Glutamatergic neuron (in vitro differentiated cells): Measurements from ENCODE around the gene MDM4. TPM values are rescaled to one million over a fixed set of nuclear protein-coding genes. Genes with fewer than 3 reads are reported as not detected.
"Not testable (repeated sequence)": the region's sequence is repeated elsewhere in the genome, so short reads cannot be mapped to it uniquely, and the experiment has no call there.

Experiments
- DNase-seq: peaks from one replicate; pipeline ENCODE4 v3.0.0; 2022
- H3K27ac Mint-ChIP-seq: one replicate; pipeline ENCODE4 v1.8.0; 2020; ENCODE audit warnings: mild to moderate bottlenecking, mixed read lengths, inconsistent platforms; ENCODE audit not compliant: unreplicated experiment
- H3K27me3 Mint-ChIP-seq: one replicate; pipeline ENCODE4 v1.8.0; 2020; ENCODE audit warnings: mild to moderate bottlenecking, moderate library complexity, mixed read lengths, inconsistent platforms; ENCODE audit not compliant: unreplicated experiment
- H3K36me3 Mint-ChIP-seq: one replicate; pipeline ENCODE4 v1.8.0; 2020; ENCODE audit warnings: mild to moderate bottlenecking, mixed read lengths, inconsistent platforms; ENCODE audit not compliant: unreplicated experiment
- H3K4me1 Mint-ChIP-seq: one replicate; pipeline ENCODE4 v1.8.0; 2020; ENCODE audit warnings: mild to moderate bottlenecking, low read depth, mixed read lengths, inconsistent platforms; ENCODE audit not compliant: unreplicated experiment
- H3K4me3 Mint-ChIP-seq: one replicate; pipeline ENCODE4 v1.8.0; 2020; ENCODE audit warnings: mild to moderate bottlenecking, mixed read lengths, inconsistent platforms; ENCODE audit not compliant: unreplicated experiment
- H3K9me3 Mint-ChIP-seq: one replicate; pipeline ENCODE4 v1.8.0; 2020; ENCODE audit warnings: mild to moderate bottlenecking, moderate library complexity, mixed read lengths, inconsistent platforms; ENCODE audit not compliant: unreplicated experiment
- CTCF ChIP-seq: fragments of 200-600 bp; sonication (generic); IDR thresholded peaks from one replicate; pipeline ENCODE4 v1.5.0; 2021; ENCODE audit not compliant: partially characterized antibody, unreplicated experiment
- total RNA-seq: library from RNA; stranded (reverse); fragmentation: NEBNext Ultra II Directional; extraction: Animal tissue kit (Norgen Biotek cat#: 25700); gene quantifications from one replicate; pipeline ENCODE4 v1.2.1, GENCODE V29; 2021; ENCODE audit not compliant: unreplicated experiment

MDM4 gene
- total RNA-seq, 1 donor from 2014 or later, result 93.9 TPM

GRCh38 chr1:204569478-204569877 is 53.3 kb downstream of the MDM4 start:
- DNase-seq, result no peak
- no peak overlapping the region for H3K4me3 Mint-ChIP-seq
- no peaks in the 10 kb centered on the region for H3K27me3 Mint-ChIP-seq
- peaks cover 6% of the 10 kb centered on the region for H3K9me3 Mint-ChIP-seq
- H3K27ac Mint-ChIP-seq, result no peak overlapping the region
- H3K4me1 Mint-ChIP-seq, result peaks cover 42% of the 10 kb centered on the region
- H3K36me3 Mint-ChIP-seq, result no peaks in the 10 kb centered on the region
- TF ChIP-seq CTCF, result no peak

GRCh38 chr1:204570021-204570420 is 53.8 kb downstream of the MDM4 start:
- Mint-ChIP-seq H3K9me3 (peaks cover 12% of the 10 kb centered on the region), H3K4me1 (peaks cover 44% of the 10 kb centered on the region)
- not testable (repeated sequence) for H3K27me3 Mint-ChIP-seq, H3K36me3 Mint-ChIP-seq, H3K4me3 Mint-ChIP-seq, H3K27ac Mint-ChIP-seq, DNase-seq

- Mint-ChIP-seq H3K4me3 (no peak overlapping the region), H3K27me3 (peaks cover 4% of the 10 kb centered on the region), H3K4me1 (peaks cover 47% of the 10 kb centered on the region), H3K9me3 (peaks cover 13% of the 10 kb centered on the region), H3K27ac (no peak overlapping the region), H3K36me3 (no peaks in the 10 kb centered on the region)
- TF ChIP-seq CTCF, result no peak
- DNase-seq, result no peak
Measured at GRCh38 chr1:204571128-204571527, 54.9 kb downstream of the MDM4 start.

GRCh38 chr1:204571631-204572030 is 55.4 kb downstream of the MDM4 start:
- Mint-ChIP-seq H3K4me3 (no peak overlapping the region), H3K36me3 (no peaks in the 10 kb centered on the region), H3K9me3 (peaks cover 13% of the 10 kb centered on the region), H3K4me1 (peaks cover 46% of the 10 kb centered on the region), H3K27ac (no peak overlapping the region), H3K27me3 (peaks cover 4% of the 10 kb centered on the region)
- no peak for DNase-seq
- TF ChIP-seq CTCF, result no peak

- DNase-seq, result no peak
- no peak for TF ChIP-seq CTCF
- no peak overlapping the region for H3K27ac Mint-ChIP-seq
- no peaks in the 10 kb centered on the region for H3K36me3 Mint-ChIP-seq
- H3K4me1 Mint-ChIP-seq, result peaks cover 43% of the 10 kb centered on the region
- no peak overlapping the region for H3K4me3 Mint-ChIP-seq
- peaks cover 7% of the 10 kb centered on the region for H3K27me3 Mint-ChIP-seq
- H3K9me3 Mint-ChIP-seq, result peaks cover 13% of the 10 kb centered on the region
Measured at GRCh38 chr1:204572923-204573922, 57.0 kb downstream of the MDM4 start.
